IMR-90 (cell line): ENCODE results near the gene TFAP2E. TPM values are rescaled to one million over a fixed set of nuclear protein-coding genes. Genes with fewer than 3 reads are reported as not detected.

ENCODE experiments used
- MAFK ChIP-seq: IDR thresholded peaks from 2 replicates; pipeline ENCODE4 v1.6.1; 2012; ENCODE audit warnings: low read depth, low read length, improper control_type of control experiment
- polyA plus RNA-seq, 3 experiments: library from polyadenylated mRNA; depleted of rRNA; stranded (reverse); fragments of >200 nt; gene quantifications; 2 replicates each; pipeline ENCODE4 v1.2.3, GENCODE V29; 2012; ENCODE audit warnings: low replicate concordance in 1 of 3
- total RNA-seq: library from RNA; depleted of rRNA; stranded (reverse); fragments of >200 nt; gene quantifications from 2 replicates; pipeline ENCODE4 v1.2.3, GENCODE V29; 2012
- TF ChIP-seq, protein P1 (sequence below): conservative IDR thresholded peaks from 2 replicates; pipeline ENCODE4 v1.5.1; 2012; ENCODE audit warnings: mild to moderate bottlenecking, low read depth, low read length, improper control_type of control experiment

Gene TFAP2E
- total and polyA plus RNA-seq, 2 of the 4 experiments (the other 2 are of a cell fraction) = under 0.01 to 0.19 TPM

DNA sequence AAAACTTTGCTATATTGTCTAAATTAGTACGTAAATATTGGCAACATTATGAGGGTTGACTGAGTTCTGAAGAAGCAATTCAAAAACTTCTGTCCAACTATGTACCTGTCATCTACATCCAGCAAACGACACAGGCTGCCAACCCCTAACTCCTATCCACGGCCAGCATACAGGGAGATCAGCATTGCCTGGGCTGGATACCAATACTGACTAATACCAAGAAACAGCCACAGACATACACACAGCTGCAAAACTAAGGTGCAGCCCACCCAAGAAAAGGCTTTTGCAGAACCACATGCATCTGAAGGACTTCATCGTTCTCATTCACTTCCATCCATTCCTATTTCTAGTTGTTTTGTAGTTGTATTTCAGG is 17.9 kb upstream of the TFAP2E start (continued):
- TF ChIP-seq, protein P1, sequence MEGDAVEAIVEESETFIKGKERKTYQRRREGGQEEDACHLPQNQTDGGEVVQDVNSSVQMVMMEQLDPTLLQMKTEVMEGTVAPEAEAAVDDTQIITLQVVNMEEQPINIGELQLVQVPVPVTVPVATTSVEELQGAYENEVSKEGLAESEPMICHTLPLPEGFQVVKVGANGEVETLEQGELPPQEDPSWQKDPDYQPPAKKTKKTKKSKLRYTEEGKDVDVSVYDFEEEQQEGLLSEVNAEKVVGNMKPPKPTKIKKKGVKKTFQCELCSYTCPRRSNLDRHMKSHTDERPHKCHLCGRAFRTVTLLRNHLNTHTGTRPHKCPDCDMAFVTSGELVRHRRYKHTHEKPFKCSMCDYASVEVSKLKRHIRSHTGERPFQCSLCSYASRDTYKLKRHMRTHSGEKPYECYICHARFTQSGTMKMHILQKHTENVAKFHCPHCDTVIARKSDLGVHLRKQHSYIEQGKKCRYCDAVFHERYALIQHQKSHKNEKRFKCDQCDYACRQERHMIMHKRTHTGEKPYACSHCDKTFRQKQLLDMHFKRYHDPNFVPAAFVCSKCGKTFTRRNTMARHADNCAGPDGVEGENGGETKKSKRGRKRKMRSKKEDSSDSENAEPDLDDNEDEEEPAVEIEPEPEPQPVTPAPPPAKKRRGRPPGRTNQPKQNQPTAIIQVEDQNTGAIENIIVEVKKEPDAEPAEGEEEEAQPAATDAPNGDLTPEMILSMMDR = no peak
- no peak for TF ChIP-seq MAFK
